Measurements from ENCODE around the gene CMPK2.

CMPK2 gene

GRCh38 chr2:6865346-6866274 is at the start of gene CMPK2:
TSS of gene CMPK2 (minus strand) at chr2:6865907. CDS start at chr2:6865696, 211 bp downstream.
- TF ChIP-seq ZNF70 (CRISPR knock-in tag; IDR thresholded peaks at IDR 0.05) (no peak), ARNTL (CRISPR knock-in tag; IDR thresholded peaks at IDR 0.05; ENCODE audit: borderline replicate concordance, low read depth) (no peak), CSDC2 (CRISPR knock-in tag; IDR thresholded peaks at IDR 0.05) (0 out of 2 replicates have a peak, but pooled peaks have one; percentile 26), ZNF8 (CRISPR knock-in tag; IDR thresholded peaks at IDR 0.05) (no peak), ZFP3 (CRISPR knock-in tag; IDR thresholded peaks at IDR 0.05) (0 out of 2 replicates have a peak, but pooled peaks have one; percentile 7), POU6F1 (CRISPR knock-in tag; IDR thresholded peaks at IDR 0.05; ENCODE audit: borderline replicate concordance, low read depth) (no peak)
- ATAC-seq = peak; percentile 78

- TF ChIP-seq ZC3H10 (CRISPR knock-in tag; IDR thresholded peaks at IDR 0.05) = no peak
- no peak for TF ChIP-seq CREB5 (CRISPR knock-in tag; IDR thresholded peaks at IDR 0.05; ENCODE audit: low read depth)
- TF ChIP-seq ISL1 (CRISPR knock-in tag; IDR thresholded peaks at IDR 0.05) = no peak
- TF ChIP-seq TSHZ2 (CRISPR knock-in tag; IDR thresholded peaks at IDR 0.05) = no peak
- TF ChIP-seq RARB (CRISPR knock-in tag; IDR thresholded peaks at IDR 0.05) = no peak
- no peak for TF ChIP-seq ESRRG (CRISPR knock-in tag; IDR thresholded peaks at IDR 0.05)
- ATAC-seq = no peak
Measured at GRCh38 chr2:6915399-6915798, 49.7 kb upstream of the CMPK2 start.

- no peak for TF ChIP-seq ZNF565 (CRISPR knock-in tag; conservative IDR thresholded peaks at IDR 0.05; ENCODE audit: low read depth)
- TF ChIP-seq ZFP3 (CRISPR knock-in tag; IDR thresholded peaks at IDR 0.05) = 0 out of 2 replicates have a peak, but pooled peaks have one; percentile 54
- ATAC-seq = peak; percentile 19
Measured at GRCh38 chr2:6914828-6915227, 49.1 kb upstream of the CMPK2 start.

- no peak for ATAC-seq
- TF ChIP-seq ZC3H10 (CRISPR knock-in tag; IDR thresholded peaks at IDR 0.05) (no peak), PPARA (CRISPR knock-in tag; IDR thresholded peaks at IDR 0.05; ENCODE audit: borderline replicate concordance) (no peak), TCF4 (CRISPR knock-in tag; IDR thresholded peaks at IDR 0.05; ENCODE audit: borderline replicate concordance) (no peak), TSHZ2 (CRISPR knock-in tag; IDR thresholded peaks at IDR 0.05) (no peak), POU6F1 (CRISPR knock-in tag; IDR thresholded peaks at IDR 0.05; ENCODE audit: borderline replicate concordance, low read depth) (no peak), CSDC2 (CRISPR knock-in tag; IDR thresholded peaks at IDR 0.05) (no peak), ARNTL (CRISPR knock-in tag; IDR thresholded peaks at IDR 0.05; ENCODE audit: borderline replicate concordance, low read depth) (no peak), GLIS3 (CRISPR knock-in tag; IDR thresholded peaks at IDR 0.05) (no peak), ZFP30 (CRISPR knock-in tag; IDR thresholded peaks at IDR 0.05) (no peak), RARB (CRISPR knock-in tag; IDR thresholded peaks at IDR 0.05) (no peak), PATZ1 (CRISPR knock-in tag; IDR thresholded peaks at IDR 0.05; ENCODE audit: borderline replicate concordance) (no peak), CSRNP3 (CRISPR knock-in tag; IDR thresholded peaks at IDR 0.05) (no peak)
Measured at GRCh38 chr2:6913415-6914157, 47.9 kb upstream of the CMPK2 start.
